Measurements from ENCODE around the gene POLR1A.

The POLR1A gene

DNA sequence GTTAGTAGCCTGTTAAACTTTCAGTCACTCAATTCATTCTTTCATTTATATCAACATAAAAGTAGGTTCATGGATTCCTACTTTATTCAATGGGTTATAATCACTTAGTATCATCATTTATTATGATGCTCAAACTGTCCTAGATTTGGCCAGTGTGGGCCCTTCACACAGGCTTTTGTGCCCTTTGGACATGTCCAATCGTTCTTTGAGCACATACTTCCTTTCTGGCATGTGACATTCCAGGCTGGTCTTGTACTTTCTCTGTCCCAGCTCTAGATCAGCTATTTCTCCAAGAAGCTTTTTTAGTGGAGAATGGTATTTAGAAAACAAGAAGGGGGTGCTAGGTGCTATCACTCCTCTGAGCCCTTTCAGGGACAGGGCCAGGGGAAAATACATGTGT lies 11.5 kb downstream of the POLR1A start:
- FAIRE-seq, result no peak

DNA sequence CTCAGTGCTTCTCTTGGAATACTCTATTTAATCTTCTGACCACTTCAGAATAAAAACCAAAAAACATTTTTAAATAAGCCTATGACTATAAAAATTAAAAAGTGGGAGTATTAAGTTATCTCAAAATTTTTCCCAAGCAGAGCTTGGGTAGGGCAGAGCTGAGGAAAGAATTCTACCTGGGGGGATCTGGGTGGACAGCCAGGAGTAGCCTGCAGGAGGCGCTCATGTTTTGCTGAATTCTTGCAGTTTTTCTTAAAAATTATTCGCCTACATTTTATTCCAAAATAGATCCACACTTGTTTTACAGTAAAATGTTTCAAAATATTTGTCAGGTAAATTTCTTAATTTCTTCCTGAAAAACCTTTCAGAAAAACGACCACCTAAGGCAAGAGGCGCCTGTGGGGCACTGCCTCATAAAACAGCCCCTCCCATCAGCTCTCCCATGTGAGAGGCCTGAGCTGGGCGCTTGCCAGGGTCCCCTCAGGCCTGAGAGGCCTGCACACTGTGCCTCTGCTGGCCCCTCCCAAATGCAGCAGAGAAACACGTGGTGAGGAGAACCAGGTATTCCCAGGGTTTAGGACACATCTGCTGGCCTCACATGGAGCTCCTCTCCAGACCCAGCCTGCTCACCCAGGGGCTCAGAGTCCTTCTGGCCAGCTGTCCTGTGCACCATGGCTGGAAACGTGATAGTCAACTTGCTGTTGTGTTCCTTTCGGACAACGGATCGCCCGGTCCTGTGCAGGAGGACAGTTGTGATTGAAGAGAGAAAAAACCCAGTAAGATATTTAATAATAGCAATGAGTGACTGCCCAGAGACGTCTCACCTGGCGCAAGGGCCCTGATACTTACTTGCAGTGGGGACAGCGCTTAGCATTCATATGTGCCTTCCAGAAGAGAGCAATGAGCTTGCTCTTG lies 17.5 kb downstream of the POLR1A start:
- no peak for FAIRE-seq

DNA sequence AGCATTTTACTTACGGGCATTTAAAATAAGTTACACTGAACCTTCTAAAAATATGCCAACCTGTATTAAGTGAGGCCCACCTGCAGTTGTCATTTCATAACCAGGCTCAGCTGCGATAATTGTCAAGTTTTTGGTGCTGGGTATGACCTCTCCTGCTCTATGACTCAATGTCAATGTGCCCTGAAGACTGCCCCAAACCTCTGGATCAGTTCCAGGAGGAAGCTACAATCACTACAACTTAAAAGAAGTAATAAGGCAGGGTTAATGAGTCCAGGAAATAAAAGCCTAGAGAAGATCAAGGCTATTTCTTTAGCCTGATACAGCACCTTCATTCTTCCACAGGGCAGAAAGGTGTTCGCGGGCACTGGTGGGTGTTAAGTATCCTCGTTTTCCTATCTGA lies 22.9 kb downstream of the POLR1A start:
- no peak for FAIRE-seq

DNA sequence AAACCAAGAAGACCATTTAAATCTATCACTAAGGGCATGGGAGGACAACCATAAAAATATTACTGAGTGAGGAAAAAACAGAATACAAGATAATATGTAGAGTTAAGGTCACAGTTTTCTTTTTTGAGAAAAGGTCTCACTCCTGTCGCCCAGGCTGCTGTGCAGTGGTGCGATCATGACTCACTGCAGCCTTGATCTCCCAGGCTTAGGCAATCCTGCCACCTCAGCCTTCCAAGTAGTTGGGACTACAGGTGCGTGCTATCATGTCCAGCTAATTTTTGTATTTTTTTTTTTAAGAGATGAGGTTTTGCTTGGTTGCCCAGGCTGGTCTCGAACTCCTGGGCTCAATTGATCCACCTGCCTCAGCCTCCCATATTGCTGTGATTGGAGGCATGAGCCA lies 24.0 kb downstream of the POLR1A start:
- FAIRE-seq, result no peak

DNA sequence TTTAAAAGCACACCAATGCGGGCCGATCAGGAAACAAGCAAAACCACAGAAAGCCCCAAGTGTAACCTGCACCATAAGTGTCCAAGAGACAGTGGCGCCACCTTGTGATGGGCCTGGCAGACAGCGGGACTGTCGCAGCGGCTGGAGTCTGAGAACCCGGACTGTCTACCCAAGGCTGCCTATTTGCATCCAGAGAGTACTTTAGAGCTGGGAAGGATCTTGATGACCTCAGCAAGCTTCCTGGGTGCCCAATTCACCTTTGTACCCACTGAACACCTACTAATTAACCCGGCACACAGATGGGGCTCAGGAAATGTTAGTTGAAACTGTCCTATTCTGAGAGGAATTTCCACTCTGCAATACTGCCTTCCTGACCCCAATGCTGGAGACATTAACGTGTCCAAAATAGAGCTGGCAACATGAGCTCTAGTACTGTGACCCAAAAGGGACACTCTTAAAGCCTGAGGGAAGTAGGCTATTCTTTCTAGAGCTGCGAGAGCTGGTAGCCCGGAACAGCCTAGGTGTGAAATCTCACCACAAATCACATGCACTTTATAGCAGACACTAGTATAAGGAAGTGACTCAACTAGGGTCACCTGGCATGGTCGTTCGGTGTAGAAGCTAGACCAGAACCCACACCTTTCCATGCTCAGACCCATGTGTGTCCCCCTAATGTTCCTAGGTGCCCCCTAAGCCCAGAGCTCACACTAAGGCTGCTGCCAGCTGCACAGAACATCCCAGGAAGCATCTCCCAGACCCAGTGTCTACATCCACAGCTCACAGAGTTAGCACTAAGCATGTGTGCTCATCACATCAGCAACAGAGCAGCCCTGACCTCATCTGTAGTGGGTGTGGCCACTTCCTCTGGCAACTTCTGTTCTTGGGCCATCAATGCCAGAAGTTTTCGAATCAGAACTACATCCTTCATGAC lies 25.4 kb downstream of the POLR1A start:
- FAIRE-seq, result no peak

DNA sequence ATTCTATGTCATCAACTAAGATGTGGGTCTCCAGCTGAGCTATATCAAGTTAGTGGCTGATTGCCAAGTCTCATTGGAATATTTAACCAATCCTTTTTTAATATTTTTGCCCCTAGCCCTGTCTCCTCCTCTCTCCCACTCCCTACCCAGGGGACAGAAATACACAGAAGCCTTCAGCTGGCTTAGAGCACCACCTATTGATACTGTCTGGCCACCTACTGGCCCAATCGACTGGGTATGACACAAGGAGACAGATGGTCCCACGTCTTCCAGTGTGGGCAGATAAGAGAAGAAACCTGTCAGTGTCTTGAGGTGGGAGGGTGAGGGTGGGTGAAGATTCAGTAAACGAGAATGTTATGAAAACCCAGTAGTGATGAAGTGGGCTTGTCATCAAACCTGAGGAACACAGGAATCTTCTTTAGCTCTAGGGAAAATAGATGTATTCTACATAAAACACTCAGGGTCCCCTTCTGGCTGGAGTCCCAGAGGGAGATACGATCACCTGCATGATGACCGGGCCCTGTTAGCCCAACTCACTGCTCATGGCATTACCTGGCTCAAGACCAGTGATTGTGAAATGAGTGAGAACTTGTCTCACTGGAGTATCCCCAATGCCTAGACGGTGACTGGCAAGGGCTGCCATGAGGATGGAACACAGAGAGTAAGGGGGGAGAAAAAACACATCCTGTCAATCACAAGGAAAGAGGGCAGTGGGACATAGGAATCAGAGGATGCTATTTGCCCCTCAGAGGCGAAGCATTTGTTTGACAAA lies 26.7 kb downstream of the POLR1A start:
- FAIRE-seq, result no peak

DNA sequence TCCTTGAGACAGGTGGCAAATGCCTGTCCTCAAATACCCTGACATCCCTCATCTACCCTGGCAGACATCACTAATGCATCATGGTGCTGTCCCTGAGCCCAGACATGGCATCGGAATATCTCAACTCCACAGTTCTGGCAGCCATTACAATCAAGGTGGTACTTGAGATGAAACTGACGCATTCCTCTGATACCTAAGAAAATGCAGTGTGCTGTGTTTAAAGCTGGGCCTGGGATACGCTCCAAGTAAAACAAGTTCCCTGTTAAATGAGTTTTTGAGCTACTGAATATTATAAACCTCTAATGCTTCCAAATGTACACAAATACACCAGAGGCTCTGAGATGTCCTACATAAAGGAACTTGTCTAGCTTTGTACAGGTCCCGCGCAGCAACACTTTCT lies 29.8 kb downstream of the POLR1A start:
- no peak for FAIRE-seq

DNA sequence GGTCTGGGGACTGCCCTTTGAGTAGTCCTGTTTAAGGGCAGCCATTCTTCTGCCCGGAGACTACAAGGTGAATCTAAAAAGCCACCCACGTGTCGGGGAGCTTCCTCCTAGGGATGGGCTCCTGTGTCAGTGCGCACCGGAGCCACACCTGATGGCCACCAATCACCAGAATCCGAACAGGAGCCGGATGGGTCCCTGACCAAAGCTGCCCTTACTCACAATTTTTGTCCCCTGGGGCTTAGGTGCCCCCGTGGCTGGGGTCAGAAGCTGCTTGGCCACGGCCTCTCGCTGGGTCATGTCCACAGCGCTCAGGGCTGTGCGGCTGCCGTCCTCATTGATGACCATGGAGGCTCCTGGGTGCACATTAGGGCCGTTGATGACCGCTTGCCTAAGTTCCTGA lies 30.9 kb downstream of the POLR1A start:
- FAIRE-seq, result no peak

DNA sequence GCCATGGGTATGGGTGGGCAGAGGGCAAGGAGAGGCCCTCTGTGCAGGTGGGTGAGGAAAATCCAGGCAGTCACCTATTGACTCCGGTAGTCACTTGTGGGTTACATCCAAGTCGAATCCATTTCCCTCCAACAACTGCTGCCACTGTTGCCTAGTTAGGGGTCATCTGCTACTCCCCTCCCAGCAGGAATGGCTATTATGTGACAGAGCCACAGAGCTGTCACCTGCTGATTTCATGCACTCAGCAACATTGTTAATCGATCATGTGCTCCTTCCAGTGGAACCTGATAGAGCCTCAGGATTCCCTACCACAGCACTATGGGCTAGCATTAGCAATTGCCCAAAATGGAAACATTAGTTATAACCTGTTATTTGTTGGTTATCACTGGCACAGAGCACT lies 31.4 kb downstream of the POLR1A start:
- FAIRE-seq, result no peak

DNA sequence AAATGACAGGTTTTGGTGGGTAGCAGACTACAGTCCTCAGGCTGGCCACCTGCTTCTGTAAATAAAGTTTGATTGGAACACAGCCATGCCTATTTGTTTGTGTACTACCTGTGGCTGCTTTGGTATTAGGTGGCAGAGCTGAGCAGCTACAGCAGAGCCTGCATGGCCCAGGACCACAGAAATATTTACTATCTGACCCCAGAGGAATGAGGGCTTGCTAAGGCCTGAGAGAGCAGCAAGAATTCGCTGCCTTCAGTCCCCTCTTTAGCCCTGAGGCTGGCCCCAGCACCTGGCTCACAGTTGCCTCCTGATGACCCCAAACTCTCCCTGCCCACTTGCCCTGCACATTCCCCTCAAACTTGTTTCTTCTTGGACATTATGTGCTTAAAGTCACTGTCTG lies 32.5 kb downstream of the POLR1A start:
- no peak for FAIRE-seq

DNA sequence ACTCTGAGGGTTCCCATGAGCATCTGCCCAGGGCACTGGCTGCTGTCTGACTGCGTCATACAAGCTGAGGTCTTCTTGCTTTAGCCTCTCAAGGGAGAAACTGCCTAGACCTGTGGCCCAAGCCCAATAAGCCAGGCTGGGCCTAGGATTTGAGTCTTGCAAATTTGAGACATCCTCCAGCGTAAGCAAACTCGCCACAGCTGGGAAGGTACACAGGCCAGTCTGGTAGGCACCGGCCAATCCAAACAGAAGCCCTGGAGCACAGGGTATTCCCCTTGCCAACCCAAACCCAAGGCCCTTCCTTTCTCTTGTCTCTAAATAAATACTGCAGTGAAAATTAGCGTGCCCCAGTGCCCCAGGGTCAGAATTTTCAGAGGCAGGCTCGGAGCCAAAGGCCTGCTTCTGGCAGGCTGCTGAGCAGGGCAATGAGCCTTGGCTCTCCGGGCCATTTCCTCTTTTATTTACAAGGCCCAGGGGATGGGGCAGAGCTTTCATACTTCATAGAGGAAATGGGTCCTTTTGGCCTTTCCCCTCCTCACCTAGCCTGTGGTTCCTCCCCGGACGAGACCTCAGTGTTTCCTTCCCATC lies 33.3 kb downstream of the POLR1A start:
- FAIRE-seq, result peak; percentile 84

DNA sequence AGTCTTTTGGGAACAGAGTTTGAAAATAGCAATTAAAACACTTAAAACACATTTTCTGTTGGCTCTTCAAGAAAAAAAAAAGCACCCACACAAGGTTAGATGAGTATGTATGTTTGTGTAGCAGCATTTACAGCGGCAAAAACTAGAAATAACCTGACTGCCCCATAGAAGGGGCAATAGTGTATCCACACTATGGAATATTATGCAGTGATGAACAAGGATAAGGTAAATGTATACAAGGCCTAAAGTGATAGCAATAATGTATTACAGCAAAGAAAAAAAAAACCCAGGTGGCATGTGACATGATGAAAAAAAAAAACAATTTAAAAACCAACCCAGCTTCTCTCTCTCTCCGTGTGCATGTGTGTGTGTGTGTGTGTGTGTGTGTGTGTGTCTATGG lies 34.8 kb downstream of the POLR1A start:
- FAIRE-seq, result no peak

DNA sequence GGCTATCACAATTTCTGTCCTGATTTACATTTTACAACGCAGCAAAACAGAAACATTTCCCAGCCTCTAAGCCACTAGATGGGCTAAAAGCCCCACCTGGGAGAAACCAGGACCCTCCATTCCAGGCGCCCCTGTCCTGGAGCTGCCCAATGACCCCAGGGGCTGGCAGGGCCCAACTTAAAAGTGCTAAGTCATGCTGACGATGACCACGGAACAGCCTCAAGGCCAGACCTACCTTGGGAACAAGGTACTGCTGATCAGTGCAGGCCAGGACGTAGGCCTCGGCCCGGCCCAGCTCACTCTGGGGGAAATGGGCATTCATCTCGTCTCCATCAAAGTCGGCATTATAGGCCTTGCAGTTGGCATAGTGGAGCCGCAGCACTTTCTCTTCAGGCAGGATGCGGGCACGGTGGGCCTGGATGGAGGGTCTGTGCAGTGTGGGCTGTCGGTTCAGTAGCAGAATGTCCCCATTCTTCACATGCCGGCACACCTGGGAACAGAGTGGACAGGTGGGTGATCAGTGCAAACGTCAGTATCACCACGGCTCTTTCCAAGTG lies 35.8 kb downstream of the POLR1A start:
- no peak for FAIRE-seq

DNA sequence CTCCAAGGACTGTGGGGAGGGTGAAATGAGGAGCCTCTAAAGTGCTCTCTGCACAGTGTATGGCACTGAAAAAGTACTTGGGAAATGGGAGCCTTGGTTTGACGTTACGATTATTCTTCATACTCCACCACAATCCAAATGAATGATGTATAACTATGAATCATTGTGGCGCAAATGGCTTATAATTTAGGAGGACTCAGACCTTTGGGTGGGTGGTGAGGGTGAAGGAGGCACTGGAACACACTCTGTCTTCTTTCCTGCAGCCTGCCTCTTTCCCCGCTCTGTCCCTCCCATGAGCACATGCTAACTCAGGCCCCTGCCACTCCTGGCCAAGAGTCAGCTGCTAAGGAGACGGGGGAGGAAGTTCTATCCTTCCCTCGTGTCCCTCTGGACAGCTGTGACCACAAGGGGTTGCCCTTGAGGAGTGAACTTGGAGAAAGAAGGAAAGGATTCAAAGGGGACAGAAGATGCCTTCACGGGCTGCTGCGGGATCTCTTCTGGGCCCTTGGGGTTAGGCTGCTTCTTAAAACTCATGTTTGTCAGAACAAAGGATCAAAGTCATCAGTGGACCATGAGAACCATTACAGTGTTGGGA lies 36.5 kb downstream of the POLR1A start:
- no peak for FAIRE-seq

DNA sequence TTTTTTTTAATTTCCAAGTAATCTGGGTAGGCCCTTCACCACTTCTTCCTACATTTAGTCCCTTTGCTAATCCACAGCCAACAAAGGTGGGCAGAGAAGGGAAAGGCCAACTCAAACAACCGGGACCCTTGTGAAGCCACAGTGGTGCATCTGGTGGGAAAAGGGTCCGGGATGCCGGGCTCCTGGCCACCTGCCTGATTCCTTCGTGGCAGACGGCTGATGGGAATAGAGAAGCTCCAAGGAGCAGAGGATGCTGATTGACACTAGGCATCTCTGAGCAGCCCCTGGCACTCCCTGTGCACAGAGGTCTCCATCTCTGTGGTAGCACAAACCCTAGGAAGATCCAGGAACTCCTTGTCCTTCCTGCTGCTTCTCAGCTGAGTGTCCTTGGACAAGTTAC lies 37.0 kb downstream of the POLR1A start:
- no peak for FAIRE-seq

DNA sequence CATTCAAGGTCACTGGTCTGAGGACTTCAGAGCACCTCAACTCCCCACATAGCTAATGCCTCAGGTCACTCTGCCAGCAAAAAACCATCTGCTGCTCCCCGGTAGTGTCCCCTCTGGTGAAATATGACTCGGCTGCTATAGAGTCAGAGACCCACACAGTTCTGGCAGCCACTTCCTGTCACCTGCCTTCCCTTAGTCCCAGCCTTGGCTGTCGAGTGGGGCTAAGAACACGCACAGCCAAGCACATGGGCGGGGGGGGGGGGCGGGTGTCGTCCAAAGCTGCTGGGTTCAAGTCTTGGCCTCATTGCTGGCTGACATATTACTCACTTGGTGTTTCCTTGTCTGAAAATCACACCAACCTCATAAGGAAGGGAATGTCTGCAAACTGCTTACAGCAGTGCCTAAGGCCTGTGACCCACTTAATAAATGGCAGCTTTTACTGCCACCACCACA lies 37.5 kb downstream of the POLR1A start:
- FAIRE-seq, result no peak

DNA sequence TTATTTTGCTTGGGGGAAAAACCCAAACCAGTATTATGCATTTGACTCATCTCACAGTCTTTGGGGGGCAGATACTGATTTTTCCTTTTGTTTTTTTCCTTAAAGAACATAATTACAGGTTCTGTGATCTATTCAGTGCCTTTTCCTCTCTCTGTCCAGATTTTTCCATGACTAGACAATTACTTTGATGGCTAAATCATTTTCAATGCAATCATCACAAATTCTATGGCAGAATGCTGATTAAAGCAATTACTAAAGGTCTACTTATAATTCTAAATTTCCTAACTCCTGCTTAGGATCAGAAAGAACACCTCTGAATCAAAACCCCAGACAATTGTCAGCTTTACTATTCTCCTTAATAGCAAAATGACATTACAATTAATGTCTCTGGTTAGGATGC lies 38.8 kb downstream of the POLR1A start:
- FAIRE-seq, result no peak

DNA sequence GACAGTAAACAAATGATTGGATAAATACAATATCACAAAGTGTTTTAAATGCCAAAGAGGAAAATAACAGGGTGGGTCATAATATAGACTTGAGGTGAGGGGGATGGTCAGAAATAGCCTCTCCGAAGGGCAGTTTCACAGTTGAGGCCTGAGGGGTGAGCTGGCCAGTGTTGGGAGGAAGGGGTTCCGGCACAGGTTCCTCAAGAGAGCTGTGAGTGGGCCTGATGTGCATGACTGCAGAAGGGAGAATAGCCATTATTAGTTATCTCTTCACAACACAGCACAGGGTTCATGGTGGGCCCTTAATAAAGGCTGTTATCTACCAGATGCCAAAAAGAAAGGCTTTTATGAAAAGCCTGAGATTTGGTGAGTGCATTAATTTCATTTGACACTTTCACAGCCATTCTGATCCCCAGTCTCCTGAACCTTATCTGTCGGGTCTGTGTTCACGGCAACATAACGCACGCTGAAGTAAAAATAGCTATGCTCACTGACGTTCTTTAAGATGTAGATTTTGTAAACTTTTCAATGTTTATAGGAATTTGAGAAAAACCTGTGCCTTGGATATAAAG lies 39.6 kb downstream of the POLR1A start:
- no peak for FAIRE-seq

DNA sequence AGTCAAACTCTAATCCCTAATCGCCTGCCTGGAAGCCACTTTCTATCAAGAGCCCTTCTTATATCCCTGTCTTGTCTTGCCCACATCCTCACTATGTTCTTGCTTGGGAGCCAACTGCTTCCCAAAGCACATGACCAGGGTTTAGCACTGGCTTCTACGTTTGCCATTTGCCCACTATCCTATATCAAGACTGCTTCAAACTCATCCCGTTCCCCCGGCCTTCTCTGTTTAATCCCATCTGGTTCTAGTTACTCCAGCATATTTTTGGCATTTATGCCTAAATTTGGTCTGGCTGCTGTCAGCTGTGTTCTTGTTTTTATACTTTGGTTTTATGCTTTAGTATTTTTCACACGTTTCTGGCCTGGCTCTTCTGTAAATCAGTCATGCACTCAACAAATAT lies 40.2 kb downstream of the POLR1A start:
- FAIRE-seq, result no peak

DNA sequence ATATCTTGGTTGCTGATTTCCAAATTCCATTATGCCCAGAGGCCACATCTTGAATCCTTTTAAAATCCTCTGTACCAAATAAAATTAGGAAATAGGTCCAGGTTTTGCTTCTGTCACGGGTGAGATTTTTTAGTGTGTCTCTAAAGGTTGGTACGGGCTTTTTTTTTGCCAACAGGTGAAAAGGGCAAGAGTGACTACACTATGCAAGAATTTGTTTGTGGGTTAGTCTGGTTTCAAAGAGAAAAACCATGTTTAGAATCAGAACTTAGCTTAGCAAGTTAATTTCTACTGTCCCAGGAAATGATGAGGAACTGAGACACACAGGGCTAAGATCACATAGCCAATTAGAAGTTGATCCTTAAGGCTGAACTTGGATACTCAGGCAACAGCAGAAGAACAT lies 41.7 kb downstream of the POLR1A start:
- FAIRE-seq, result no peak

DNA sequence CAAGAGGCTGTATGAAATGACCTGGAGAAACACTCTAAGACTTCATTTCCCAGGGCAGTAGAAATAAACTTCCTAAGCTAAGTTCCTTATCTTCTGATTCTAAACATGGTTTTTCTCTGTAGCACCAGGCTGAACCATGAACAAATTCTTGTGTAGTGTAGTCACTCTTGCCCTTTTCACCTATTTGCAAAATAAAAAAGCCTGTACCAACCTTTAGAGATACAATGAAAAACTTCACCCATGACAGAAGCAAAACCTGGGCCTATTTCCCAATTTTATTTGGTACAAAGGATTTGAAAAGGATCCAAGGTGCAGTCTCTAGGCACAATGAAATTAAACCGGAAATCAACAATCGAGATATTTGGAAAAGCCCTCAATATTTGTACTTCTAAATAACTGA lies 43.6 kb downstream of the POLR1A start:
- FAIRE-seq, result no peak

All from islet of Langerhans (tissue), 1 donor.